Spinal cord (tissue), 10 donors: ENCODE measurements around the gene MED26. TPM values are rescaled to one million over a fixed set of nuclear protein-coding genes. Genes with fewer than 3 reads are reported as not detected.

Experiments used
- DNase-seq, 6 donors: peaks; one replicate each; pipeline versions ENCODE4 v3.0.0 to v3.0.0-alpha.2; 2013 to 2015; ENCODE audit warnings: low spot score in 6 of 6, low read depth in 4 of 6
- H3K27ac ChIP-seq: one replicate; pipeline ENCODE4 v1.5.1; 2013; ENCODE audit warnings: low read depth, low read length, control low read depth
- H3K27me3 ChIP-seq: one replicate; pipeline ENCODE4 v1.6.1; 2013; ENCODE audit warnings: low read length; ENCODE audit not compliant: control insufficient read depth, insufficient read depth
- H3K36me3 ChIP-seq: one replicate; pipeline ENCODE4 v1.6.1; 2013; ENCODE audit warnings: low read length; ENCODE audit not compliant: control insufficient read depth, insufficient read depth
- H3K4me1 ChIP-seq: one replicate; pipeline ENCODE4 v1.6.1; 2013; ENCODE audit warnings: low read length; ENCODE audit not compliant: control insufficient read depth, insufficient read depth
- H3K4me3 ChIP-seq: one replicate; pipeline ENCODE4 v1.5.1; 2013; ENCODE audit warnings: low read depth, low read length, control low read depth
- H3K9me3 ChIP-seq: one replicate; pipeline ENCODE4 v1.6.1; 2013; ENCODE audit warnings: low read length; ENCODE audit not compliant: control insufficient read depth, insufficient read depth
- WGBS: methylation state at CpG from one replicate; pipeline ENCODE4 v1.1.5; 2013; ENCODE audit warnings: missing lambda C conversion rate; ENCODE audit not compliant: insufficient coverage; 5-methylcytosine and 5-hydroxymethylcytosine counted together
- polyA plus RNA-seq, 2 donors: library from polyadenylated mRNA; unstranded; fragments of 120-200 nt; gene quantifications; one replicate each; pipeline ENCODE4 v1.2.1, GENCODE V29; 2013; ENCODE audit not compliant: insufficient read length in 2 of 2
- total RNA-seq, 2 donors: library from RNA; depleted of rRNA in 1 of 2; stranded (reverse); fragments of 120-200 nt in 1 of 2; fragments of >200 nt in 1 of 2; gene quantifications; one replicate each; pipeline versions ENCODE4 v1.2.3 to v1.2.4, GENCODE V29; 2013 to 2014
- donor health status: healthy.

MED26 gene
- total and polyA plus RNA-seq, 4 donors: 4.0 to 9.2 (median 8.1) TPM

- Histone ChIP-seq H3K36me3 (peaks cover 6% of the 10 kb centered on the region), H3K4me1 (peaks cover 27% of the 10 kb centered on the region), H3K4me3 (no peak overlapping the region), H3K27ac (no peak overlapping the region), H3K9me3 (no peaks in the 10 kb centered on the region), H3K27me3 (no peaks in the 10 kb centered on the region)
- DNase-seq: no peak
- WGBS: 65% methylated on average over 8 of the region's 12 CpGs
Measured at GRCh38 chr19:16607819-16608218, 20.2 kb downstream of the MED26 start.

- peak in 3 of 6 donors; percentile 50 to 84 (median 62) for DNase-seq
- Histone ChIP-seq H3K36me3 (peaks cover 13% of the 10 kb centered on the region), H3K4me1 (peaks cover 31% of the 10 kb centered on the region), H3K4me3 (no peak overlapping the region), H3K27me3 (no peaks in the 10 kb centered on the region), H3K9me3 (no peaks in the 10 kb centered on the region), H3K27ac (peak overlapping the region; percentile 62)
- WGBS: 30% methylated on average over 8 of the region's 8 CpGs
Measured at GRCh38 chr19:16605553-16605994, 22.4 kb downstream of the MED26 start.

GRCh38 chr19:16605115-16605514 is 22.9 kb downstream of the MED26 start:
- Histone ChIP-seq H3K36me3 (peaks cover 13% of the 10 kb centered on the region), H3K4me1 (peaks cover 35% of the 10 kb centered on the region), H3K4me3 (no peak overlapping the region), H3K9me3 (no peaks in the 10 kb centered on the region), H3K27me3 (no peaks in the 10 kb centered on the region), H3K27ac (no peak overlapping the region)
- WGBS: 90% methylated on average over 3 of the region's 3 CpGs
- DNase-seq: no peak

DNA sequence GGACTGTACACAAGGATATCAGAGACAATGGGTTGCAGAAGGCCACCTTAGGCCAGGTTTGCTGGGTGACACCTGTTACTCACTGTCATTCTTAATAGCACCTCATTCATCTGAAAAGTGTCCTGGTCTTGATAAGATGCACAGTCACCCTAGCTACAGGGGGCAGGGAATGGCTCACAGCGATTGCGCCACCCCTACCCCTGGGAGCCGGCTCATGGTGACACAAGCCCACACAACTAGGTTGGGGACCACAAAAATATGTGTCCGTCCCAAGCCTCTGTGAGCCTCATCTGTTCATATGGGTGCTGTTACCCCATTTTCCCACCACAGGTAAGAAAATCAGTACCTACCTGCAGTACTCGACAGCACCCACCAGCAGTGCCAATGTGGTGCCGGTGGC is 23.4 kb downstream of the MED26 start:
- Histone ChIP-seq H3K36me3 (peaks cover 15% of the 10 kb centered on the region), H3K4me1 (peaks cover 40% of the 10 kb centered on the region), H3K27me3 (no peaks in the 10 kb centered on the region), H3K4me3 (no peak overlapping the region), H3K9me3 (no peaks in the 10 kb centered on the region), H3K27ac (no peak overlapping the region)
- 95% methylated on average over 4 of the region's 6 CpGs for WGBS
- DNase-seq: no peak

DNA sequence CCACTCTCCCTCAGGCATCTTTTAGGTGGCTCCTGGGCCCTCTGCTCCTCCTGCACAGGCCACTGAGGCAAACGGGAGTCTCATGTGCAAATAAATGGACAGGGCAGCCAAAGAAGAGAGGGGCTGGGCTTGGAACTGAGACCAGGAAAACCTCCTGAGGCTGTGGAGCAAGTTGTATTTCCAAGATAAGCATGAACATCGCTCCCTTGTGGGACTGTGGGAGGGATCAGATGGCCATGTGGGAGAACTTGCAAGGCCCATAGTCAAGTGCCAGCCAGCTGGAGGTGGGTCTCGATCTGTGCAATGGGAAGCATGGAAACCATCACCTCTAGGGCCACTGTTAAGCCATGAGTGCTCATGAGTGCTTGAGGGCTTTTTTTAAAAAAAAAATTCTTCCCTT is 24.9 kb downstream of the MED26 start:
- Histone ChIP-seq H3K4me1 (peaks cover 56% of the 10 kb centered on the region), H3K4me3 (no peak overlapping the region), H3K27ac (no peak overlapping the region), H3K27me3 (no peaks in the 10 kb centered on the region), H3K9me3 (no peaks in the 10 kb centered on the region), H3K36me3 (peaks cover 15% of the 10 kb centered on the region)
- no peak for DNase-seq
- 79% methylated on average over 3 of the region's 3 CpGs for WGBS

- peaks cover 52% of the 10 kb centered on the region for H3K4me1 ChIP-seq
- H3K27me3 ChIP-seq: no peaks in the 10 kb centered on the region
- H3K4me3 ChIP-seq: no peak overlapping the region
- 93% methylated on average over 14 of the region's 20 CpGs for WGBS
- H3K27ac ChIP-seq: no peak overlapping the region
- no peak for DNase-seq
- peaks cover 11% of the 10 kb centered on the region for H3K36me3 ChIP-seq
- H3K9me3 ChIP-seq: no peaks in the 10 kb centered on the region
Measured at GRCh38 chr19:16601378-16602052, 26.5 kb downstream of the MED26 start.

- no peak for DNase-seq
- Histone ChIP-seq H3K4me3 (no peak overlapping the region), H3K4me1 (peaks cover 48% of the 10 kb centered on the region), H3K9me3 (no peaks in the 10 kb centered on the region), H3K27ac (no peak overlapping the region), H3K27me3 (no peaks in the 10 kb centered on the region), H3K36me3 (peaks cover 11% of the 10 kb centered on the region)
- 100% methylated on average over 5 of the region's 5 CpGs for WGBS
Measured at GRCh38 chr19:16600824-16601223, 27.2 kb downstream of the MED26 start.

GRCh38 chr19:16599655-16600346 is 28.2 kb downstream of the MED26 start:
- 64% methylated on average over 5 of the region's 6 CpGs for WGBS

DNA sequence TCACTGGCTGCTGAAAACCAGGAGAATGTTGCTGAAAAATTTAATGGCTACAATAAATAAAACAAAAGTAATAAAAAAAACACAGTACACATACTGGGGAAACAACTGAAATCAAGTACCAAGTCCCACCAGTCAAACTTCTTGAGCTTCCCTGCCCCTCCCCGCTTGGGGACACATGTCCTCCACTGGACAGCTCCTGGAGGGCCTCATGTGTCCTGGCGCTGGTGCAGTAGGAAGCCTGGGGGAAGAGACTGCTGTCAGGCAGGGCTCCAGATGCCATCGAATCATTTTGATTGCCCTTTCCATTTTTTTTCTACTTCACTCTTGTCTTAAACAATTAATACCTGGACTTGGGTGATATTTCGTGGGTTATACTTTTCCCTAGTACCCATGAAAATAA is 29.2 kb downstream of the MED26 start:
- Histone ChIP-seq H3K27ac (peak overlapping the region; percentile 26), H3K36me3 (peaks cover 11% of the 10 kb centered on the region), H3K4me3 (no peak overlapping the region), H3K4me1 (peaks cover 38% of the 10 kb centered on the region), H3K27me3 (no peaks in the 10 kb centered on the region), H3K9me3 (no peaks in the 10 kb centered on the region)
- WGBS: no CpG with 5 or more reads among the region's 4 CpGs
- DNase-seq: no peak

More at GRCh38 chr19:16599655-16600346, 28.2 kb downstream of the MED26 start:
- H3K27ac ChIP-seq: no peak overlapping the region
- no peaks in the 10 kb centered on the region for H3K27me3 ChIP-seq
- DNase-seq: no peak
- H3K4me1 ChIP-seq: peaks cover 40% of the 10 kb centered on the region
- no peaks in the 10 kb centered on the region for H3K9me3 ChIP-seq
- peaks cover 11% of the 10 kb centered on the region for H3K36me3 ChIP-seq
- no peak overlapping the region for H3K4me3 ChIP-seq

- Histone ChIP-seq H3K36me3 (peaks cover 6% of the 10 kb centered on the region), H3K4me1 (peaks cover 37% of the 10 kb centered on the region), H3K4me3 (no peak overlapping the region), H3K9me3 (no peaks in the 10 kb centered on the region), H3K27me3 (no peaks in the 10 kb centered on the region), H3K27ac (no peak overlapping the region)
- 96% methylated on average over 9 of the region's 9 CpGs for WGBS
- no peak for DNase-seq
Measured at GRCh38 chr19:16596399-16596798, 31.6 kb downstream of the MED26 start.
